Ectodermal cell (in vitro differentiated cells): Measurements from ENCODE around the gene DNAH11.
"Not testable (repeated sequence)": the region's sequence is repeated elsewhere in the genome, so short reads cannot be mapped to it uniquely, and the experiment has no call there.

ENCODE experiments used
- H3K27ac ChIP-seq: 2 replicates; pipeline ENCODE4 v1.7.0; 2013; ENCODE audit warnings: mild to moderate bottlenecking, low read depth, low read length; ENCODE audit not compliant: insufficient read depth, poor library complexity, severe bottlenecking
- H3K27me3 ChIP-seq: 2 replicates; pipeline ENCODE4 v1.7.0; 2013; ENCODE audit warnings: mild to moderate bottlenecking, low read length; ENCODE audit not compliant: insufficient read depth, control insufficient read depth, poor library complexity, severe bottlenecking
- H3K36me3 ChIP-seq: one replicate; pipeline ENCODE4 v1.7.0; 2013; ENCODE audit warnings: low read length; ENCODE audit not compliant: control insufficient read depth, insufficient read depth
- H3K4me1 ChIP-seq: one replicate; pipeline ENCODE4 v1.7.0; 2013; ENCODE audit warnings: low read length; ENCODE audit not compliant: control insufficient read depth, insufficient read depth
- H3K4me3 ChIP-seq: 2 replicates; pipeline ENCODE4 v1.7.0; 2013; ENCODE audit warnings: low read depth, low read length, control low read depth; ENCODE audit not compliant: insufficient read depth
- H3K9me3 ChIP-seq: 2 replicates; pipeline ENCODE4 v1.7.0; 2013; ENCODE audit warnings: mild to moderate bottlenecking, low read length, moderate library complexity; ENCODE audit not compliant: control insufficient read depth
- WGBS, 2 experiments: methylation state at CpG; one replicate each; pipeline ENCODE4 v1.1.7; 2013; ENCODE audit warnings: missing lambda C conversion rate in 2 of 2; 5-methylcytosine and 5-hydroxymethylcytosine counted together

The DNAH11 gene

GRCh38 chr7:21642422-21642821 is 99.6 kb downstream of the DNAH11 start:
- H3K27ac ChIP-seq, result peak overlapping the region; percentile 65
- 18 to 48% methylated on average over 3 to 4 of the region's 4 CpGs for WGBS, 2 experiments

GRCh38 chr7:21651697-21652096 is 108.9 kb downstream of the DNAH11 start:
- Histone ChIP-seq H3K4me3 (no peak overlapping the region), H3K36me3 (no peaks in the 10 kb centered on the region), H3K27me3 (no peaks in the 10 kb centered on the region), H3K27ac (no peak overlapping the region), H3K9me3 (no peaks in the 10 kb centered on the region), H3K4me1 (no peaks in the 10 kb centered on the region)
- WGBS, 2 experiments, result 89 to 100% methylated on average over 1 of the region's 1 CpG

More at GRCh38 chr7:21642422-21642821, 99.6 kb downstream of the DNAH11 start:
- no peaks in the 10 kb centered on the region for H3K27me3 ChIP-seq
- H3K4me3 ChIP-seq, result no peak overlapping the region
- H3K9me3 ChIP-seq, result no peaks in the 10 kb centered on the region
- H3K4me1 ChIP-seq, result peaks cover 11% of the 10 kb centered on the region
- no peaks in the 10 kb centered on the region for H3K36me3 ChIP-seq

GRCh38 chr7:21653623-21654022 is 110.8 kb downstream of the DNAH11 start:
- no peaks in the 10 kb centered on the region for H3K9me3 ChIP-seq
- H3K36me3 ChIP-seq, result no peaks in the 10 kb centered on the region
- no peak overlapping the region for H3K4me3 ChIP-seq
- H3K27me3 ChIP-seq, result no peaks in the 10 kb centered on the region
- H3K4me1 ChIP-seq, result no peaks in the 10 kb centered on the region
- no peak overlapping the region for H3K27ac ChIP-seq
- 98% methylated on average over 3 to 4 of the region's 4 CpGs for WGBS, 2 experiments

DNA sequence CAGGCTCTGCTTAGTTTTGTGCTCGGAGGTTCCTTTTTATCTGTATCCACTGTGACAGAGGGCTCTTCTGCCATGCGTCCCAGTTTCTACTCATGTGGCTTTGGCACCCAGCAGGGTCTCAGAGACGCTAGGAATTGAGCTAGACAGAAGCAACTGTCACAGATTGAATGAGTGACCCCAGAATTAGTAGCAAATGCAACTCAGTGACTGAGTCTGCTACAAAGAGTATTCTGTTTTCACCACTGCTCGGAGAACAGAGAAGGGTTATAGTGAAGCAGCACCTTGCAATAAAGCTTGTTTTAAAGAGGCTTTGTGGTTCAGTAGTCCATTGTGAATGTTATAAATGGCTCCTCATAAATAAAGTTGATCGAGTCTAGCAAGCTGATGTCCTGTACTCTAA is 113.2 kb downstream of the DNAH11 start:
- WGBS, 2 experiments, result 63 to 83% methylated on average over 5 of the region's 5 CpGs
- Histone ChIP-seq H3K36me3 (no peaks in the 10 kb centered on the region), H3K4me1 (no peaks in the 10 kb centered on the region), H3K4me3 (no peak overlapping the region), H3K27me3 (no peaks in the 10 kb centered on the region), H3K9me3 (no peaks in the 10 kb centered on the region), H3K27ac (no peak overlapping the region)

- Histone ChIP-seq H3K27ac (no peak overlapping the region), H3K27me3 (no peaks in the 10 kb centered on the region), H3K9me3 (no peaks in the 10 kb centered on the region), H3K4me3 (no peak overlapping the region), H3K4me1 (no peaks in the 10 kb centered on the region), H3K36me3 (no peaks in the 10 kb centered on the region)
- WGBS, 2 experiments, result 87 to 94% methylated on average over 2 of the region's 2 CpGs
Observed at GRCh38 chr7:21656796-21657195, 114.0 kb downstream of the DNAH11 start.

- Histone ChIP-seq H3K36me3 (no peaks in the 10 kb centered on the region), H3K4me3 (no peak overlapping the region), H3K27me3 (no peaks in the 10 kb centered on the region), H3K9me3 (no peaks in the 10 kb centered on the region), H3K27ac (no peak overlapping the region), H3K4me1 (peaks cover 7% of the 10 kb centered on the region)
- 92 to 97% methylated on average over 2 to 3 of the region's 3 CpGs for WGBS, 2 experiments
Observed at GRCh38 chr7:21670496-21670895, 127.7 kb downstream of the DNAH11 start.

GRCh38 chr7:21671859-21672258 is 129.0 kb downstream of the DNAH11 start:
- Histone ChIP-seq H3K27ac (no peak overlapping the region), H3K9me3 (no peaks in the 10 kb centered on the region), H3K27me3 (no peaks in the 10 kb centered on the region), H3K4me1 (peaks cover 7% of the 10 kb centered on the region), H3K4me3 (no peak overlapping the region), H3K36me3 (no peaks in the 10 kb centered on the region)
- 91 to 99% methylated on average over 3 of the region's 3 CpGs for WGBS, 2 experiments

GRCh38 chr7:21675255-21675654 is 132.4 kb downstream of the DNAH11 start:
- Histone ChIP-seq H3K36me3 (no peaks in the 10 kb centered on the region), H3K4me3 (no peak overlapping the region)
- WGBS, 2 experiments, result 78% methylated on average over 3 of the region's 3 CpGs

GRCh38 chr7:21690705-21691104 is 147.9 kb downstream of the DNAH11 start:
- Histone ChIP-seq H3K27me3 (no peaks in the 10 kb centered on the region), H3K9me3 (no peaks in the 10 kb centered on the region), H3K36me3 (no peaks in the 10 kb centered on the region), H3K4me3 (no peak overlapping the region), H3K4me1 (no peaks in the 10 kb centered on the region), H3K27ac (no peak overlapping the region)
- WGBS, 2 experiments, result 96 to 97% methylated on average over 4 of the region's 5 CpGs

More at GRCh38 chr7:21675255-21675654, 132.4 kb downstream of the DNAH11 start:
- H3K9me3 ChIP-seq, result no peaks in the 10 kb centered on the region
- no peak overlapping the region for H3K27ac ChIP-seq
- H3K4me1 ChIP-seq, result peaks cover 7% of the 10 kb centered on the region
- no peaks in the 10 kb centered on the region for H3K27me3 ChIP-seq

DNA sequence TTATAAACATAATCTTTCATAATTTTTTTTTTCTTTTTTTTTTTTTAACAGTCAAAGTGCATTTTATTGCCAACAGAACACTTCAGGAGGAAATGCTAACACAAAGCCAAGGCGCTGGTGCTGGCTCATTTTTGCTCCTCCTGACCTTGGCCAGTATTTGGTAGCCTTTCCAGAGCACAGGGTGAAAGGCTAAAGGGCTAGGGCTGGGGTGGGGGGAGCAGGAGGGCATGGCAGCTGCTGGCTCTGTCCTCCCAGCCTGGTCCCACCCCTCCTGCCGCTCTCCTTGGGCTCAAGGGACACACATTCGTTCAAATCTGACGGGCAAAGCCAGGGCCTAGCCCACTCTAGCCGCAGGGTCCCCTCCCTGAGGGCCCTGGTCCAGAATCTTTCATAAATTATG is 148.3 kb downstream of the DNAH11 start:
- H3K27ac ChIP-seq, H3K4me3 ChIP-seq, H3K27me3 ChIP-seq, H3K9me3 ChIP-seq, H3K36me3 ChIP-seq, H3K4me1 ChIP-seq: not testable (repeated sequence)
- no CpG with 5 or more reads among the region's 5 CpGs for WGBS, 2 experiments

GRCh38 chr7:21700587-21700986 is 157.7 kb downstream of the DNAH11 start:
- not testable (repeated sequence) for H3K27ac ChIP-seq, H3K9me3 ChIP-seq, H3K4me1 ChIP-seq, H3K4me3 ChIP-seq, H3K36me3 ChIP-seq, H3K27me3 ChIP-seq
- 82 to 85% methylated on average over 1 of the region's 1 CpG for WGBS, 2 experiments
